Measurements from ENCODE around the gene NR1H3. TPM values are rescaled to one million over a fixed set of nuclear protein-coding genes. Genes with fewer than 3 reads are reported as not detected.

The NR1H3 gene
- polyA plus RNA-seq, 2 of the 4 experiments (the other 2 are of a cell fraction), result 14.5 to 18.7 TPM

- no peak for ATAC-seq
- DNase-seq (ENCODE audit: low read depth in 1 of 2, low spot score in 1 of 2), result no peak
- no peak for FAIRE-seq
- TF ChIP-seq GATA3 (IDR thresholded peaks at IDR 0.05; ENCODE audit: borderline replicate concordance) (no peak), REST (IDR thresholded peaks at IDR 0.05) (no peak), KDM5A (IDR thresholded peaks at IDR 0.05) (no peak), FOSB (CRISPR knock-in tag; IDR thresholded peaks at IDR 0.05) (no peak), NFE2L2 (conservative IDR thresholded peaks at IDR 0.05; ENCODE audit: low read length) (no peak), CEBPB (IDR thresholded peaks at IDR 0.05) (no peak), POLR2AphosphoS2 (conservative IDR thresholded peaks at IDR 0.05; ENCODE audit: low read length) (no peak), CHD4 (IDR thresholded peaks at IDR 0.05; ENCODE audit: borderline replicate concordance) (no peak)
- TF ChIP-seq, protein P1, sequence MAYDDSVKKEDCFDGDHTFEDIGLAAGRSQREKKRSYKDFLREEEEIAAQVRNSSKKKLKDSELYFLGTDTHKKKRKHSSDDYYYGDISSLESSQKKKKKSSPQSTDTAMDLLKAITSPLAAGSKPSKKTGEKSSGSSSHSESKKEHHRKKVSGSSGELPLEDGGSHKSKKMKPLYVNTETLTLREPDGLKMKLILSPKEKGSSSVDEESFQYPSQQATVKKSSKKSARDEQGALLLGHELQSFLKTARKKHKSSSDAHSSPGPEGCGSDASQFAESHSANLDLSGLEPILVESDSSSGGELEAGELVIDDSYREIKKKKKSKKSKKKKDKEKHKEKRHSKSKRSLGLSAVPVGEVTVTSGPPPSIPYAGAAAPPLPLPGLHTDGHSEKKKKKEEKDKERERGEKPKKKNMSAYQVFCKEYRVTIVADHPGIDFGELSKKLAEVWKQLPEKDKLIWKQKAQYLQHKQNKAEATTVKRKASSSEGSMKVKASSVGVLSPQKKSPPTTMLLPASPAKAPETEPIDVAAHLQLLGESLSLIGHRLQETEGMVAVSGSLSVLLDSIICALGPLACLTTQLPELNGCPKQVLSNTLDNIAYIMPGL (CRISPR knock-in tag; IDR thresholded peaks at IDR 0.05; ENCODE audit: borderline replicate concordance), result no peak
- TF ChIP-seq, protein P2, sequence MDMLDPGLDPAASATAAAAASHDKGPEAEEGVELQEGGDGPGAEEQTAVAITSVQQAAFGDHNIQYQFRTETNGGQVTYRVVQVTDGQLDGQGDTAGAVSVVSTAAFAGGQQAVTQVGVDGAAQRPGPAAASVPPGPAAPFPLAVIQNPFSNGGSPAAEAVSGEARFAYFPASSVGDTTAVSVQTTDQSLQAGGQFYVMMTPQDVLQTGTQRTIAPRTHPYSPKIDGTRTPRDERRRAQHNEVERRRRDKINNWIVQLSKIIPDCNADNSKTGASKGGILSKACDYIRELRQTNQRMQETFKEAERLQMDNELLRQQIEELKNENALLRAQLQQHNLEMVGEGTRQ (IDR thresholded peaks at IDR 0.05), result no peak
- TF ChIP-seq, protein P3, sequence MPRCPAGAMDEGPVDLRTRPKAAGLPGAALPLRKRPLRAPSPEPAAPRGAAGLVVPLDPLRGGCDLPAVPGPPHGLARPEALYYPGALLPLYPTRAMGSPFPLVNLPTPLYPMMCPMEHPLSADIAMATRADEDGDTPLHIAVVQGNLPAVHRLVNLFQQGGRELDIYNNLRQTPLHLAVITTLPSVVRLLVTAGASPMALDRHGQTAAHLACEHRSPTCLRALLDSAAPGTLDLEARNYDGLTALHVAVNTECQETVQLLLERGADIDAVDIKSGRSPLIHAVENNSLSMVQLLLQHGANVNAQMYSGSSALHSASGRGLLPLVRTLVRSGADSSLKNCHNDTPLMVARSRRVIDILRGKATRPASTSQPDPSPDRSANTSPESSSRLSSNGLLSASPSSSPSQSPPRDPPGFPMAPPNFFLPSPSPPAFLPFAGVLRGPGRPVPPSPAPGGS (IDR thresholded peaks at IDR 0.05), result no peak
- peaks cover 39% of the 10 kb centered on the region for H3K4me1 ChIP-seq
- ChIA-PET POLR2A (interaction anchor here (0.9 to 2.2 kb wide), 4 partner anchors 11 to 83 kb away, joined by 3 to 12 read pairs (median 10); partner anchors contain the start of genes ACP2 and DDB2), CTCF (interaction anchor here (0.9 to 10.8 kb wide), 22 partner anchors 11 to 114 kb away, joined by 3 to 173 read pairs (median 12); partner anchors contain the start of genes ACP2, ARFGAP2, DDB2 and MYBPC3)
- no peak overlapping the region for H3K4me3 ChIP-seq
- H3K9me3 ChIP-seq, result no peaks in the 10 kb centered on the region
- 83% methylated on average over 15 of the region's 19 CpGs for WGBS (ENCODE audit: missing lambda C conversion rate)
- H3K4me2 ChIP-seq, result no peak overlapping the region
- H3K27ac ChIP-seq, result no peak overlapping the region
Observed at GRCh38 chr11:47260366-47260765, 2.6 kb downstream of the NR1H3 start.

DNA sequence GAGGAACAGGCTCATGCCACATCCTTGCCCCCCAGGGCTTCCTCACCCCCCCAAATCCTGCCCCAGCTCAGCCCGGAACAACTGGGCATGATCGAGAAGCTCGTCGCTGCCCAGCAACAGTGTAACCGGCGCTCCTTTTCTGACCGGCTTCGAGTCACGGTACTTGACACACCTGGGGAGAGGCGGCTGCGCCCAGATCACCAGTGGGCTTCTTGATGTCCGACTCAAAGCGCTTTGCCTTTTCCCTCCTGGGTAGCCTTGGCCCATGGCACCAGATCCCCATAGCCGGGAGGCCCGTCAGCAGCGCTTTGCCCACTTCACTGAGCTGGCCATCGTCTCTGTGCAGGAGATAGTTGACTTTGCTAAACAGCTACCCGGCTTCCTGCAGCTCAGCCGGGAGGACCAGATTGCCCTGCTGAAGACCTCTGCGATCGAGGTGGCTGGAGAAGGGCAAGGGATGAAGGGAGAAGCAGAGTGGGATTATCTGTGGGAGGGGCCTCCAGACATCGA, 3.5 kb downstream of the NR1H3 start:
- Histone ChIP-seq H3K4me3 (no peak overlapping the region), H3K4me1 (peaks cover 41% of the 10 kb centered on the region), H3K4me2 (no peak overlapping the region), H3K27ac (no peak overlapping the region), H3K9me3 (no peaks in the 10 kb centered on the region)
- POLR2A ChIA-PET, result no interaction called here
- DNase-seq (ENCODE audit: low read depth in 1 of 2, low spot score in 1 of 2), result no peak
- CTCF ChIA-PET, result interaction anchor here (1.6 to 10.8 kb wide), 10 partner anchors 10 to 93 kb away, joined by 3 to 173 read pairs (median 34); partner anchors contain the start of genes ACP2, ARFGAP2, DDB2 and MYBPC3
- ATAC-seq, result no peak
- WGBS (ENCODE audit: missing lambda C conversion rate), result 88% methylated on average over 21 of the region's 22 CpGs
- no peak for FAIRE-seq
- TF ChIP-seq FOSL2 (IDR thresholded peaks at IDR 0.05) (no peak), FOSL2 (CRISPR knock-in tag; IDR thresholded peaks at IDR 0.05) (no peak), ESRRA (IDR thresholded peaks at IDR 0.05; ENCODE audit: borderline replicate concordance, low read length) (no peak), MYC (IDR thresholded peaks at IDR 0.05; ENCODE audit: borderline replicate concordance, low read length) (no peak), PBX3 (IDR thresholded peaks at IDR 0.05) (no peak), JUNB (IDR thresholded peaks at IDR 0.05) (no peak), KDM5A (IDR thresholded peaks at IDR 0.05) (no peak), JUN (IDR thresholded peaks at IDR 0.05) (no peak), POLR2A (IDR thresholded peaks at IDR 0.05; ENCODE audit: low read length) (no peak), RARB (CRISPR knock-in tag; IDR thresholded peaks at IDR 0.05) (no peak), PHF8 (IDR thresholded peaks at IDR 0.05; ENCODE audit: borderline replicate concordance, low read depth) (no peak), BHLHE40 (IDR thresholded peaks at IDR 0.05; ENCODE audit: low read depth, low read length) (no peak)
- TF ChIP-seq, protein P1 (CRISPR knock-in tag; IDR thresholded peaks at IDR 0.05; ENCODE audit: borderline replicate concordance), result no peak
- TF ChIP-seq, protein P4, sequence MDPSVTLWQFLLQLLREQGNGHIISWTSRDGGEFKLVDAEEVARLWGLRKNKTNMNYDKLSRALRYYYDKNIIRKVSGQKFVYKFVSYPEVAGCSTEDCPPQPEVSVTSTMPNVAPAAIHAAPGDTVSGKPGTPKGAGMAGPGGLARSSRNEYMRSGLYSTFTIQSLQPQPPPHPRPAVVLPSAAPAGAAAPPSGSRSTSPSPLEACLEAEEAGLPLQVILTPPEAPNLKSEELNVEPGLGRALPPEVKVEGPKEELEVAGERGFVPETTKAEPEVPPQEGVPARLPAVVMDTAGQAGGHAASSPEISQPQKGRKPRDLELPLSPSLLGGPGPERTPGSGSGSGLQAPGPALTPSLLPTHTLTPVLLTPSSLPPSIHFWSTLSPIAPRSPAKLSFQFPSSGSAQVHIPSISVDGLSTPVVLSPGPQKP (IDR thresholded peaks at IDR 0.05; ENCODE audit: low read depth, low read length), result no peak
- TF ChIP-seq, protein P5, sequence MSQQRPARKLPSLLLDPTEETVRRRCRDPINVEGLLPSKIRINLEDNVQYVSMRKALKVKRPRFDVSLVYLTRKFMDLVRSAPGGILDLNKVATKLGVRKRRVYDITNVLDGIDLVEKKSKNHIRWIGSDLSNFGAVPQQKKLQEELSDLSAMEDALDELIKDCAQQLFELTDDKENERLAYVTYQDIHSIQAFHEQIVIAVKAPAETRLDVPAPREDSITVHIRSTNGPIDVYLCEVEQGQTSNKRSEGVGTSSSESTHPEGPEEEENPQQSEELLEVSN (IDR thresholded peaks at IDR 0.05; ENCODE audit: borderline replicate concordance, low read depth), result no peak

Data from A549 (cell line).